HepG2 (cell line): Measurements from ENCODE around the gene JMJD1C. TPM values are rescaled to one million over a fixed set of nuclear protein-coding genes. Genes with fewer than 3 reads are reported as not detected.

Experiments
- AKNA ChIP-seq: sonication (generic); formaldehyde crosslinking; IDR thresholded peaks from 2 replicates; pipeline ENCODE4 v1.4.0; 2020; ENCODE audit warnings: missing genetic modification reagents, borderline replicate concordance
- BRF2 ChIP-seq: sonication (generic); formaldehyde crosslinking; IDR thresholded peaks from 2 replicates; pipeline ENCODE4 v1.8.1; 2022; ENCODE audit warnings: mild to moderate bottlenecking, missing genetic modification reagents
- E2F1 ChIP-seq: sonication (generic); formaldehyde crosslinking; IDR thresholded peaks from 2 replicates; pipeline ENCODE4 v1.5.0; 2020; ENCODE audit warnings: missing genetic modification reagents
- ERF ChIP-seq: IDR thresholded peaks from 2 replicates; pipeline ENCODE4 v1.6.1; 2018; ENCODE audit warnings: missing biosample characterization, missing genetic modification reagents
- KDM5B ChIP-seq: sonication (generic); formaldehyde crosslinking; IDR thresholded peaks from 2 replicates; pipeline ENCODE4 v1.4.0; 2020; ENCODE audit warnings: missing genetic modification reagents, mild to moderate bottlenecking, borderline replicate concordance
- MED13 ChIP-seq: sonication (generic); formaldehyde crosslinking; IDR thresholded peaks from 2 replicates; pipeline ENCODE4 v1.5.0; 2020; ENCODE audit warnings: missing genetic modification reagents
- ONECUT2 ChIP-seq: sonication (generic); formaldehyde crosslinking; IDR thresholded peaks from 2 replicates; pipeline ENCODE4 v1.4.0; 2020; ENCODE audit warnings: missing genetic modification reagents
- POLR2AphosphoS2 ChIP-seq: IDR thresholded peaks from 2 replicates; pipeline ENCODE4 v1.6.1; 2011; ENCODE audit warnings: low read depth, low read length, improper control_type of control experiment
- SMARCC2 ChIP-seq: fragments of 450-650 bp; IDR thresholded peaks from 2 replicates; pipeline ENCODE4 v1.6.1; 2017; ENCODE audit warnings: antibody characterized with exemption, mild to moderate bottlenecking
- SRSF9 ChIP-seq: fragments of 200-400 bp; formaldehyde crosslinking; IDR thresholded peaks from 2 replicates; pipeline ENCODE4 v1.6.1; 2018; ENCODE audit warnings: borderline replicate concordance, mild to moderate bottlenecking, low read depth, low read length; ENCODE audit not compliant: insufficient read depth, poor library complexity, severe bottlenecking
- STAT5B ChIP-seq: sonication (generic); formaldehyde crosslinking; IDR thresholded peaks from 2 replicates; pipeline ENCODE4 v1.4.0; 2020; ENCODE audit warnings: missing genetic modification reagents
- TBX3 ChIP-seq: fragments of 450-650 bp; IDR thresholded peaks from 2 replicates; pipeline ENCODE4 v1.6.1; 2017; ENCODE audit warnings: antibody characterized with exemption, mild to moderate bottlenecking, inconsistent platforms, borderline replicate concordance
- TFDP2 ChIP-seq: sonication (generic); formaldehyde crosslinking; IDR thresholded peaks from 2 replicates; pipeline ENCODE4 v1.4.0; 2020; ENCODE audit warnings: missing genetic modification reagents
- ZKSCAN5 ChIP-seq: sonication (generic); formaldehyde crosslinking; IDR thresholded peaks from 2 replicates; pipeline ENCODE4 v1.5.1; 2020; ENCODE audit warnings: mild to moderate bottlenecking, missing genetic modification reagents
- ZMYM4 ChIP-seq: sonication (generic); formaldehyde crosslinking; IDR thresholded peaks from 2 replicates; pipeline ENCODE4 v1.8.1; 2023; ENCODE audit warnings: mild to moderate bottlenecking, missing genetic modification reagents
- ZNF232 ChIP-seq: sonication (generic); formaldehyde crosslinking; IDR thresholded peaks from 2 replicates; pipeline ENCODE4 v1.4.0; 2020; ENCODE audit warnings: missing genetic modification reagents, borderline replicate concordance
- ZNF605 ChIP-seq: sonication (generic); formaldehyde crosslinking; IDR thresholded peaks from 2 replicates; pipeline ENCODE4 v1.8.0; 2022; ENCODE audit warnings: mild to moderate bottlenecking, missing genetic modification reagents
- ZNF644 ChIP-seq: IDR thresholded peaks from 2 replicates; pipeline ENCODE4 v1.6.1; 2016; ENCODE audit warnings: low read depth
- ZNF749 ChIP-seq: sonication (generic); formaldehyde crosslinking; IDR thresholded peaks from 2 replicates; pipeline ENCODE4 v1.8.0; 2022; ENCODE audit warnings: mild to moderate bottlenecking, missing genetic modification reagents, moderate library complexity, borderline replicate concordance
- ZNF816 ChIP-seq: sonication (generic); formaldehyde crosslinking; IDR thresholded peaks from 2 replicates; pipeline ENCODE4 v1.8.0; 2022; ENCODE audit warnings: missing genetic modification reagents, mild to moderate bottlenecking, borderline replicate concordance
- ZSCAN20 ChIP-seq: sonication (generic); formaldehyde crosslinking; IDR thresholded peaks from 2 replicates; pipeline ENCODE4 v1.4.0; 2020; ENCODE audit warnings: missing genetic modification reagents, mild to moderate bottlenecking, borderline replicate concordance
- polyA plus RNA-seq, 8 experiments: library from polyadenylated mRNA; depleted of rRNA in 3 of 8; stranded (reverse) in 7 of 8; unstranded in 1 of 8; fragments of >200 nt; fragmentation: Illumina TruSeq in 4 of 8; extraction: Trizol in 4 of 8; gene quantifications; 2 replicates each; pipeline versions ENCODE4 v1.2.1 to v1.2.3, GENCODE V29; 2011 to 2016; ENCODE audit warnings: low read depth in 4 of 8, missing spikeins in 1 of 8, mixed read lengths in 1 of 8; ENCODE audit not compliant: insufficient read depth in 1 of 8
- total RNA-seq, 5 experiments: library from RNA; depleted of rRNA; stranded (reverse); fragments of >200 nt; fragmentation: Illumina TruSeq; extraction: Trizol; gene quantifications; 2 replicates each; pipeline ENCODE4 v1.2.3, GENCODE V29; 2016; ENCODE audit warnings: low read depth in 1 of 5

Gene JMJD1C
- total and polyA plus RNA-seq, 2 of the 13 experiments (the other 11 are each of a cell fraction or from before 2014, with no cell fraction given): 42.3 to 42.7 TPM

GRCh38 chr10:63465293-63466143 is at the start of gene JMJD1C (continued):
- TF ChIP-seq ZSCAN20 (CRISPR knock-in tag) (peak; percentile 54; the same call in 1 of the 2 replicates), ZMYM4 (peak; percentile 71), ERF (CRISPR knock-in tag) (peak; percentile 7; the same call in 1 of the 2 replicates), KDM5B (CRISPR knock-in tag) (peak; percentile 85), STAT5B (CRISPR knock-in tag) (no peak), ZNF644 (CRISPR knock-in tag) (no peak), SMARCC2 (no peak), E2F1 (CRISPR knock-in tag) (peak; percentile 67), ZNF816 (peak; percentile 12; the same call in 1 of the 2 replicates), MED13 (CRISPR knock-in tag) (no peak), TFDP2 (CRISPR knock-in tag) (peak; percentile 43; the same call in 1 of the 2 replicates), ZNF605 (CRISPR knock-in tag) (peak; percentile 79; the same call in 1 of the 2 replicates), BRF2 (CRISPR knock-in tag) (peak; percentile 77; the same call in 1 of the 2 replicates), ZNF749 (CRISPR knock-in tag) (peak; percentile 58; the same call in 1 of the 2 replicates), ONECUT2 (CRISPR knock-in tag) (no peak), POLR2AphosphoS2 (no peak; the same call in none of the 2 replicates), AKNA (peak; percentile 67; the same call in 1 of the 2 replicates), TBX3 (no peak), ZNF232 (CRISPR knock-in tag) (peak; percentile 30; the same call in 1 of the 2 replicates), SRSF9 (no peak), ZKSCAN5 (CRISPR knock-in tag) (peak; percentile 54; the same call in 1 of the 2 replicates)
